ENCODE results near the gene N4BP2. TPM values are rescaled to one million over a fixed set of nuclear protein-coding genes. Genes with fewer than 3 reads are reported as not detected.

N4BP2 gene
- total and polyA plus RNA-seq, 7 experiments from 2014 or later = 12.9 to 37.2 (median 19.4) TPM

- peaks cover 15 to 76% (median 67%) of the 10 kb centered on the region in 5 donors for H3K36me3 Mint-ChIP-seq
- peaks cover 39 to 59% (median 47%) of the 10 kb centered on the region in 7 donors for H3K4me1 Mint-ChIP-seq
- CTCF ChIA-PET = interaction anchor here (0.7 to 1.1 kb wide), 3 partner anchors 11 to 108 kb away, joined by 3 to 5 read pairs (median 3); no protein-coding TSS in a partner anchor
- H3K9me3 Mint-ChIP-seq = peaks cover 0 to 3% (median 0%) of the 10 kb centered on the region in 11 donors
- H3K4me1 ChIP-seq (ENCODE audit: control insufficient read depth in 2 of 2, insufficient read depth in 2 of 2, low read length in 2 of 2) = peaks cover 11 to 20% of the 10 kb centered on the region in 2 donors
- intact Hi-C loops (cut with micrococcal nuclease) = loop anchor here (2.0 to 5.0 kb wide), 4 partner anchors 13 to 505 kb away; partner anchors contain the start of gene UBE2K (in 1 of the 2)
- no peaks in the 10 kb centered on the region for H3K9me3 ChIP-seq (ENCODE audit: control insufficient read depth in 2 of 3, low read length in 3 of 3)
- POLR2A ChIA-PET = interaction anchor here (0.6 to 7.7 kb wide), 12 partner anchors 8 to 111 kb away, joined by 3 to 90 read pairs (median 4); no protein-coding TSS in a partner anchor
- peak overlapping the region; percentile 98 to 100 (median 99) for H3K27ac Mint-ChIP-seq
- ATAC-seq (no peak), DNase-seq (no peak)
- no peaks in the 10 kb centered on the region for H3K27me3 ChIP-seq (ENCODE audit: control insufficient read depth in 2 of 2, insufficient read depth in 2 of 2, low read length in 2 of 2)
- peaks cover 0 to 5% (median 0%) of the 10 kb centered on the region in 5 donors for H3K27me3 Mint-ChIP-seq
- peak overlapping the region; percentile 96 for H3K4me3 ChIP-seq (ENCODE audit: low read length)
- peak overlapping the region; percentile 100 for H3K27ac ChIP-seq (ENCODE audit: low read depth, low read length)
- H3K36me3 ChIP-seq (ENCODE audit: control insufficient read depth in 2 of 3, insufficient read depth in 3 of 3, low read length in 3 of 3) = peaks cover 0 to 27% (median 5%) of the 10 kb centered on the region in 3 experiments
- H3K4me3 Mint-ChIP-seq = peak overlapping the region; percentile 96 to 100 (median 99)
Measured at GRCh38 chr4:40201898-40202297, 145.2 kb downstream of the N4BP2 start.

GRCh38 chr4:40202474-40202873 is 145.8 kb downstream of the N4BP2 start:
- peak in 1 of 9 donors; percentile 34 for DNase-seq
- peaks cover 0 to 5% (median 0%) of the 10 kb centered on the region in 5 donors for H3K27me3 Mint-ChIP-seq
- peaks cover 43 to 64% (median 50%) of the 10 kb centered on the region in 7 donors for H3K4me1 Mint-ChIP-seq
- H3K36me3 Mint-ChIP-seq = peaks cover 15 to 80% (median 71%) of the 10 kb centered on the region in 5 donors
- H3K4me3 Mint-ChIP-seq = peak overlapping the region; percentile 96 to 100 (median 99)
- ChIA-PET POLR2A (interaction anchor here (0.6 to 7.7 kb wide), 16 partner anchors 8 to 119 kb away, joined by 3 to 90 read pairs (median 4); no protein-coding TSS in a partner anchor), CTCF (interaction anchor here (0.7 to 1.1 kb wide), 3 partner anchors 11 to 107 kb away, joined by 3 to 5 read pairs (median 3); no protein-coding TSS in a partner anchor)
- ATAC-seq = no peak
- H3K27ac ChIP-seq (ENCODE audit: low read depth, low read length) = peak overlapping the region; percentile 100
- H3K4me3 ChIP-seq (ENCODE audit: low read length) = peak overlapping the region; percentile 96
- H3K36me3 ChIP-seq (ENCODE audit: control insufficient read depth in 2 of 3, insufficient read depth in 3 of 3, low read length in 3 of 3) = peaks cover 0 to 21% (median 5%) of the 10 kb centered on the region in 3 experiments
- no peaks in the 10 kb centered on the region for H3K9me3 ChIP-seq (ENCODE audit: control insufficient read depth in 2 of 3, low read length in 3 of 3)
- H3K27ac Mint-ChIP-seq = peak overlapping the region; percentile 92 to 100 (median 99)
- H3K27me3 ChIP-seq (ENCODE audit: control insufficient read depth in 2 of 2, insufficient read depth in 2 of 2, low read length in 2 of 2) = no peaks in the 10 kb centered on the region
- H3K9me3 Mint-ChIP-seq = peaks cover 0 to 3% (median 0%) of the 10 kb centered on the region in 11 donors
- intact Hi-C loops (cut with micrococcal nuclease) = loop anchor here in 1 of 2 donors (5.0 kb wide), 1 partner anchor 505 kb away; the partner anchor contains the start of gene UBE2K
- H3K4me1 ChIP-seq (ENCODE audit: control insufficient read depth in 2 of 2, insufficient read depth in 2 of 2, low read length in 2 of 2) = peaks cover 16 to 25% of the 10 kb centered on the region in 2 donors

GRCh38 chr4:40204507-40205258 is 148.0 kb downstream of the N4BP2 start:
- Mint-ChIP-seq H3K36me3 (peaks cover 8 to 68% (median 62%) of the 10 kb centered on the region in 5 donors), H3K27me3 (peaks cover 0 to 2% (median 0%) of the 10 kb centered on the region in 5 donors), H3K27ac (peak overlapping the region; percentile 94 to 100 (median 98)), H3K9me3 (no peaks in the 10 kb centered on the region), H3K4me3 (peak overlapping the region; percentile 91 to 100 (median 98)), H3K4me1 (peaks cover 52 to 79% (median 59%) of the 10 kb centered on the region in 7 donors)
- Histone ChIP-seq H3K36me3 (ENCODE audit: control insufficient read depth in 2 of 3, insufficient read depth in 3 of 3, low read length in 3 of 3) (peaks cover 0 to 7% (median under 1%) of the 10 kb centered on the region in 3 experiments), H3K27ac (ENCODE audit: low read depth, low read length) (peak overlapping the region; percentile 100), H3K4me3 (ENCODE audit: low read length) (peak overlapping the region; percentile 63), H3K4me1 (ENCODE audit: control insufficient read depth in 2 of 2, insufficient read depth in 2 of 2, low read length in 2 of 2) (peaks cover 17 to 32% of the 10 kb centered on the region in 2 donors), H3K9me3 (ENCODE audit: control insufficient read depth in 2 of 3, low read length in 3 of 3) (no peaks in the 10 kb centered on the region), H3K27me3 (ENCODE audit: control insufficient read depth in 2 of 2, insufficient read depth in 2 of 2, low read length in 2 of 2) (no peaks in the 10 kb centered on the region)
- ChIA-PET POLR2A (interaction anchor here (0.6 to 13.3 kb wide), 25 partner anchors 8 to 746 kb away, joined by 3 to 238 read pairs (median 7); partner anchors contain the start of genes LIAS, RHOH and RPL9), CTCF (interaction anchor here (0.6 to 2.1 kb wide), 7 partner anchors 10 to 348 kb away, joined by 3 to 11 read pairs (median 3); no protein-coding TSS in a partner anchor)
- intact Hi-C loops (cut with micrococcal nuclease) = loop anchor here (2.0 to 5.0 kb wide), 2 partner anchors 14 to 507 kb away; partner anchors contain the start of gene UBE2K (in 1 of the 2)
- ATAC-seq (no peak), DNase-seq (no peak)

- no peaks in the 10 kb centered on the region for H3K9me3 Mint-ChIP-seq
- H3K4me3 Mint-ChIP-seq = peak overlapping the region; percentile 91 to 100 (median 98)
- intact Hi-C loops (cut with micrococcal nuclease) = loop anchor here in 1 of 2 donors (1.0 to 2.0 kb wide), 3 partner anchors 8 to 15 kb away; partner anchors contain the start of gene RHOH
- peak overlapping the region; percentile 63 for H3K4me3 ChIP-seq (ENCODE audit: low read length)
- no peaks in the 10 kb centered on the region for H3K27me3 ChIP-seq (ENCODE audit: control insufficient read depth in 2 of 2, insufficient read depth in 2 of 2, low read length in 2 of 2)
- ATAC-seq (peak; percentile 66), DNase-seq (peak in 1 of 9 donors; percentile 44)
- peak overlapping the region; percentile 100 for H3K27ac ChIP-seq (ENCODE audit: low read depth, low read length)
- CTCF ChIA-PET = interaction anchor here (0.6 to 2.1 kb wide), 8 partner anchors 11 to 348 kb away, joined by 3 to 11 read pairs (median 3); no protein-coding TSS in a partner anchor
- H3K36me3 ChIP-seq (ENCODE audit: control insufficient read depth in 2 of 3, insufficient read depth in 3 of 3, low read length in 3 of 3) = peaks cover 0 to 4% (median 4%) of the 10 kb centered on the region in 3 experiments
- no peaks in the 10 kb centered on the region for H3K27me3 Mint-ChIP-seq
- POLR2A ChIA-PET = interaction anchor here (0.5 to 13.3 kb wide), 27 partner anchors 8 to 746 kb away, joined by 3 to 238 read pairs (median 7); partner anchors contain the start of genes LIAS, RHOH and RPL9
- no peaks in the 10 kb centered on the region for H3K9me3 ChIP-seq (ENCODE audit: control insufficient read depth in 2 of 3, low read length in 3 of 3)
- H3K4me1 ChIP-seq (ENCODE audit: control insufficient read depth in 2 of 2, insufficient read depth in 2 of 2, low read length in 2 of 2) = peaks cover 24 to 40% of the 10 kb centered on the region in 2 donors
- peaks cover 55 to 78% (median 67%) of the 10 kb centered on the region in 7 donors for H3K4me1 Mint-ChIP-seq
- peaks cover 9 to 68% (median 60%) of the 10 kb centered on the region in 5 donors for H3K36me3 Mint-ChIP-seq
- H3K27ac Mint-ChIP-seq = peak overlapping the region; percentile 94 to 100 (median 98)
Measured at GRCh38 chr4:40205259-40206198, 148.9 kb downstream of the N4BP2 start.

GRCh38 chr4:40206426-40206825 is 149.8 kb downstream of the N4BP2 start:
- H3K27me3 Mint-ChIP-seq = no peaks in the 10 kb centered on the region
- Histone ChIP-seq H3K27ac (ENCODE audit: low read depth, low read length) (peak overlapping the region; percentile 100), H3K27me3 (ENCODE audit: control insufficient read depth in 2 of 2, insufficient read depth in 2 of 2, low read length in 2 of 2) (no peaks in the 10 kb centered on the region), H3K4me1 (ENCODE audit: control insufficient read depth in 2 of 2, insufficient read depth in 2 of 2, low read length in 2 of 2) (peaks cover 27 to 47% of the 10 kb centered on the region in 2 donors), H3K36me3 (ENCODE audit: control insufficient read depth in 2 of 3, insufficient read depth in 3 of 3, low read length in 3 of 3) (peaks cover 0 to 4% (median 0%) of the 10 kb centered on the region in 3 experiments), H3K9me3 (ENCODE audit: control insufficient read depth in 2 of 3, low read length in 3 of 3) (no peaks in the 10 kb centered on the region), H3K4me3 (ENCODE audit: low read length) (peak overlapping the region; percentile 63)
- H3K4me3 Mint-ChIP-seq = peak overlapping the region; percentile 91 to 100 (median 98)
- ATAC-seq (peak; percentile 24), DNase-seq (peak in 1 of 9 donors; percentile 54)
- intact Hi-C loops (cut with micrococcal nuclease) = loop anchor here in 1 of 2 donors (1.0 kb wide), 2 partner anchors 8 to 9 kb away; partner anchors contain the start of gene RHOH
- peak overlapping the region; percentile 94 to 100 (median 98) for H3K27ac Mint-ChIP-seq
- H3K9me3 Mint-ChIP-seq = no peaks in the 10 kb centered on the region
- ChIA-PET CTCF (interaction anchor here (0.7 to 2.2 kb wide), 4 partner anchors 12 to 106 kb away, joined by 3 to 11 read pairs (median 4); no protein-coding TSS in a partner anchor), POLR2A (interaction anchor here (0.8 to 13.3 kb wide), 15 partner anchors 9 to 106 kb away, joined by 3 to 238 read pairs (median 15); partner anchors contain the start of gene RHOH)
- peaks cover 60 to 82% (median 76%) of the 10 kb centered on the region in 7 donors for H3K4me1 Mint-ChIP-seq
- peaks cover 12 to 66% (median 57%) of the 10 kb centered on the region in 5 donors for H3K36me3 Mint-ChIP-seq
